GM18519 (cell line): Measurements from ENCODE around the gene GPR84.

ENCODE experiments used
- ATAC-seq: cut with Tn5 transposase; IDR thresholded peaks from one replicate; pipeline ENCODE4 v1.9.1; 2021; ENCODE audit warnings: mild to moderate bottlenecking, moderate library complexity; ENCODE audit not compliant: unreplicated experiment, low FRiP score

GPR84 gene

GRCh38 chr12:54392485-54393206 is 28.4 kb upstream of the GPR84 start:
- no peak for ATAC-seq

- no peak for ATAC-seq
These were observed 26.6 kb upstream of the GPR84 start for GRCh38 chr12:54390668-54391551.

DNA sequence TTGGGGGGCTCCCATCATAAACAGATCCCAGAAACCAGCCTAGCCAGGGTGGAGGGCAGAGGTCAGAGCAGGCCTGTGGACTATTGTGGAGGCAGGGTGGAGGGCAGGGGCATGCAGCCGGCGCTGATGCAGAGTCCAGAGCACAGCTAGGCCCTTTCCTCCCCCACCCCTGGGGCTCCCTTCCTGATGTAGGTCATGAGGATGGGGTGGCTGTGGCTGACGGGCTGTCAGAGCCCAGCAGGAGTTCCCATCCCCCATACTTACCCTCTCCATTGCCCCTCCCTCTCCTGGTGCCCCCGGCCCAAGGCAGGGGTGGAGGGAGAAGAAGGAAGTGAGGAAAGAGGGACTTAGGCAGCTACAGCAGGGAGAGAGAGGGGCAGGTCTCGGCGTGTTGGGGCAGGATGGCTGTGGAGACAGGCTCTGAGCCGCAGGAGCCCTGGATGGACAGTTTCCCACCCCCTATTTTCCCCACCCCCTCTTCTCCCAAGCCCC is 25.9 kb upstream of the GPR84 start:
- ATAC-seq, result no peak

GRCh38 chr12:54389607-54390175 is 25.4 kb upstream of the GPR84 start:
- no peak for ATAC-seq

- no peak for ATAC-seq
These were observed 24.8 kb upstream of the GPR84 start for GRCh38 chr12:54389134-54389508.

DNA sequence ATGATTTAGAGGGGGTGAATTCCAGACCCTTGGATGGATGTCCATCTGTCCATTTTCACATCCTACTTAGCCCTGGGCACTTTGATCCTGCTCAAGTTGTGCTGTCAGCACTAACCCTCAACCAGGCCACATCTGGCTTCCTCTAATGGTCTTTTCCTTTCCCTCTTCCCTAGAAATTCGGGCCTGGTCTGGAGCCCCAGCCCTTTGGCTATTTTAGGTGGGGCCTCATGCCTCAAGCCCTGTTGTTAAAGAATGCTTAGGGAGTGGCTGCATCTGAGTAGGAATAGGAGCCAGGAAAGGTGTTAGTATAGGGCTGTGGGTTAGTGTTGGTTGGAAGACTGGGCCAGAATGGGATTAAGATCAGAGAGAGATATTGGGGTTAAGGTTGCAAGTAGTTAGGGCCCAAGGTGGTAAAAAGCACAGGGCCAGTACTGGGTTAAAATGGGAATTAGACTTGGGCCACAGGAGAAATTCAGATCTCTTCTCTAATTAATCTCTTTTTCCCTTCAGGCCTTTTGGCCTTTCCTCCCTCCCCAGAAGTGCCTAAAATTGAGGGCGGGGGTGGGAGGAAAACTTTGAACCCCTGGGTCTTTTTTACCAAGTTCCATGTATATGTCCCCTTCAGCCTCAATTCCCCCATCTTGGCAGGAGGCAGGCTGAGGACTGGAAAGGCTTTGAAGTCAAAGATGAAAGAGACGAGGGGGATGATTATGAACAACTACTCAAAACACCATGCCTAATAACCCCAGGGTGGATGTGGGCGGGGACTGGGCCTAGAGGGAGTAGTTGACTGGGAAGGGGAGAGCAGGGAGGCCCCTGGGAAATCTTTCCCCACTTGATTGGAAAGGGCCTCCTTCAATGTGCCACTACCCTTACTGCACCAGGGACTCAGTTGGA is 24.2 kb upstream of the GPR84 start:
- no peak for ATAC-seq

DNA sequence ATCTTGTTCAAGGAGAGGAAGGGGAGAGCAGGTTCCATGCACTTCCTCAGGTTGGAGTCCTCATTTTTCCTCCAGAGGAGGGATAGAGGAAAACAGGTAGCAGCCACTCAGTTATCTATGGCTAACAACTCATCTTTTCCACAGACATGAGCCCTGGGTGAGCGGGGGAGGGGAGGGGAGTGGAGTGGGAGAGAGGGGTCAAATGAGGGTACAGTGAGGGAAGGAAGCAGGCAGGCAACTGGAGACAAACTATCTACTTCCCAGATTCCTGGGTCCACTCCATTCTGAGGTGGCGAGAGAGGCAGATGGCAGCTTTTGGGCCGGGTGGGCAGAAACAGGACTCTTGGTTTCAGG is 22.8 kb upstream of the GPR84 start:
- no peak for ATAC-seq

- no peak for ATAC-seq
These were observed 22.3 kb upstream of the GPR84 start for GRCh38 chr12:54386403-54387113.

GRCh38 chr12:54385251-54385914 is 21.1 kb upstream of the GPR84 start:
- ATAC-seq, result no peak

- no peak for ATAC-seq
These were observed 20.3 kb upstream of the GPR84 start, which contains the start of gene ZNF385A for GRCh38 chr12:54384591-54385041. Gene ZNF385A, minus strand, starts transcription at chr12:54384733. Its CDS starts 219 bp downstream, at chr12:54384514.

DNA sequence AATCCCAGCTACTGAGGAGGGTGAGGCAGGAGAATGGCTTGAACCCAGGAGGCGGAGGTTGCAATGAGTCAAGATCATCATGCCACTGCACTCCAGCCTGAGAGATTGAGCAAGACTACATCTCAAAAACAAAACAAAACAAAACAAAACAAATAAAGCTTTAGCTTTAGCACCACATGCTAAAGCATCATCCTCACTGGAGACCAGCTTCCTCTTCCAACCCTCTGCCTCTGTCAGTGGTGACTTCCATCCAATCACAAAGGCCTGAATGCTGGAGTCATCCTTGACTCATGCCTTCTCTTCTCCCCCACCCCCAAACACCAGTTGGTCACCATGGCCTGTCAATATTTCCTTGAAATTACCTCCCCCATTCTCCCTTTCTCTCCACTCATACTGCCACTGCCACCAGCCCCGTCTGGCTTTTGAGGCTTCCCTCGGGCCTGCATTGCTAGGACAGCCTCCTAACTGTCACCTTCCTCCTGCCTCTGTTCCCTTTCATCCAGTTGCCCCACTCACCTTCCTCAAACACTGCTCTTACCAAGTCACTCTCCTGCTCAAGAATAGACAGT is 18.8 kb upstream of the GPR84 start:
- no peak for ATAC-seq

- ATAC-seq, result no peak
These were observed 16.9 kb upstream of the GPR84 start for GRCh38 chr12:54381136-54381535.

- peak; percentile 59 for ATAC-seq
These were observed 15.3 kb upstream of the GPR84 start for GRCh38 chr12:54379398-54380201.

GRCh38 chr12:54378796-54379397 is 14.6 kb upstream of the GPR84 start:
- no peak for ATAC-seq

DNA sequence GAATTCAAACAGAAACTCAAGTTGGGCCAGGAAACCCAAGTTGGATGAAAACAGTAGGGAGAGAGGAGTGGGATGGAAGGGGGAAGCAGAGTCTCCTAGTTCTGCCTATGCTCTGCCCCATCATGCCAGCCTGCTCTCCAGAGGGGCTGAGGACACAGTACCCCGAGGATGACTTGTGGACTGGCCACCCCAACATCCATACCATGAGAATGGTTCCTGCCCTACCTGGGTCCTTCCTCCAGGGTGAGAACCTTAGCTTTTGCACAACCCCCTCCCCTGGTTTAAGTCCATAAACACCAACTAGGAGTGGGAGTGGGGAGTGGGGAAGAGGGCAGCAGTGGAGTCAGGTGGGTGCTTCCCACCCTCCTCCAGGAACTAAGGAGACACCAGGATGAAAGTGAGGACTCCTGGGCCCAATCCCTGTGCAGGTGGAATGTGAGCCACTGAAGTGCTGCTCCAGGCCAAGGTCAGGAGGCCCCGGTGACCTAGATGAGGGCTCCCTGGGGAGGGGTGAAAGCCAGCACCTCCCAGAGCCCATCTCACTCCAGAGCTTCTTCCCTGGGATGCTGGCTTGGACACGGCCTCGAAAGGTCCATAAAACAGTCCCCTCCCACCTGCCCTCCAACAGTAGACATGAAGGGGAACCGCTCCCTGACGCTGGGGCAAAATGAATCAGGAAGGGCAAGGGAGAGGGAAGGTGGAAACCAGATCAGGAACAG is 13.7 kb upstream of the GPR84 start:
- no peak for ATAC-seq

GRCh38 chr12:54377007-54377406 is 12.7 kb upstream of the GPR84 start:
- ATAC-seq, result no peak

- no peak for ATAC-seq
These were observed 12.3 kb upstream of the GPR84 start for GRCh38 chr12:54376596-54376995.
